ENCODE measurements around the gene S1PR1. TPM values are rescaled to one million over a fixed set of nuclear protein-coding genes. Genes with fewer than 3 reads are reported as not detected.

S1PR1 gene
- total RNA-seq, 1 donor from 2014 or later = 291 TPM

DNA sequence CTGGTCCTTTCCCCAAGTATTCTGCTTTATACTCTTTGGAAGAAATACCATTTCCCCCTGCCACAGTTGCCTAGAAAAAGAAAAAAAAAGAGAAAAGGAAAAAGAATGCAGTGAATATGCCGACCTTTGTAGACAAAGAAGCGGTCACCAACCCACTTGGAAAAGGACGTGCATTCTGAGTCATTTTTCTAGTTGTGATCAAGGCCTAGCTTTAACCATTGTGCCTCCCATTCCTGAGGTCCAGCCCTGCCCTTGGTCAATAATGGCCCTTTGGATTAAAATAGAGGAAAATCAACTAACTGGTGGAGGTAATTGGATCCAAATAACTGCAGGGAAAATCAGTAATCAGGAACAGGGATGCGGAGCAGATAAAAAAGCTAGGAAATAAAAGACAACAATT, 24.8 kb downstream of the S1PR1 start:
- H3K27me3 ChIP-seq = no peaks in the 10 kb centered on the region
- peaks cover 0 to 12% of the 10 kb centered on the region in 2 donors for H3K4me1 ChIP-seq
- no peak for TF ChIP-seq CTCF (IDR thresholded peaks at IDR 0.05)
- H3K4me3 ChIP-seq = no peak overlapping the region
- H3K9me3 ChIP-seq = no peaks in the 10 kb centered on the region
- H3K36me3 ChIP-seq = no peaks in the 10 kb centered on the region
- no peak overlapping the region for H3K27ac ChIP-seq
- intact Hi-C loops (cut with DNase I) = no loop called here
- no peak for DNase-seq (ENCODE audit: low spot score in 2 of 2)

DNA sequence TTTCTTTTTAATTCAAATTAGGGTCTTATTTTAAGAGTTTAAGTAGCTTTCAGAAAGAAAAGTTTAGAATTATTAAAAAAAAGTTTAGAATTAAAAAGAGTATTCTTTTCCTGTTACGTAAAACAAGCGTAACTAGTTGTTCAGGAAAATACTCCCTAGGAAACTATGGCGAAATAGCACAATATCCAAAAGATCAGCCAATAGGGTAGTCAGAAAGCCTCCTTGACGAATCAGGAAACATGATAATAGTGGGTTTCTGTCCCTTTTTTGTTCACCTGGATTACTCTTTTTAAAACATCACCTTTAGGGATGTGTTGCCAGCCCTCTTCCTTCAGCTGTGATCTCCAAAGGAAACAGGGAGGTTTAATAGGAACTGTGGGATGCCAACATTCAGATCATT, 25.2 kb downstream of the S1PR1 start:
- intact Hi-C loops (cut with DNase I) = no loop called here
- TF ChIP-seq CTCF (IDR thresholded peaks at IDR 0.05) = no peak
- no peaks in the 10 kb centered on the region for H3K9me3 ChIP-seq
- H3K27me3 ChIP-seq = no peaks in the 10 kb centered on the region
- peaks cover 0 to 12% of the 10 kb centered on the region in 2 donors for H3K4me1 ChIP-seq
- H3K4me3 ChIP-seq = no peak overlapping the region
- H3K36me3 ChIP-seq = no peaks in the 10 kb centered on the region
- DNase-seq (ENCODE audit: low spot score in 2 of 2) = no peak
- no peak overlapping the region for H3K27ac ChIP-seq

DNA sequence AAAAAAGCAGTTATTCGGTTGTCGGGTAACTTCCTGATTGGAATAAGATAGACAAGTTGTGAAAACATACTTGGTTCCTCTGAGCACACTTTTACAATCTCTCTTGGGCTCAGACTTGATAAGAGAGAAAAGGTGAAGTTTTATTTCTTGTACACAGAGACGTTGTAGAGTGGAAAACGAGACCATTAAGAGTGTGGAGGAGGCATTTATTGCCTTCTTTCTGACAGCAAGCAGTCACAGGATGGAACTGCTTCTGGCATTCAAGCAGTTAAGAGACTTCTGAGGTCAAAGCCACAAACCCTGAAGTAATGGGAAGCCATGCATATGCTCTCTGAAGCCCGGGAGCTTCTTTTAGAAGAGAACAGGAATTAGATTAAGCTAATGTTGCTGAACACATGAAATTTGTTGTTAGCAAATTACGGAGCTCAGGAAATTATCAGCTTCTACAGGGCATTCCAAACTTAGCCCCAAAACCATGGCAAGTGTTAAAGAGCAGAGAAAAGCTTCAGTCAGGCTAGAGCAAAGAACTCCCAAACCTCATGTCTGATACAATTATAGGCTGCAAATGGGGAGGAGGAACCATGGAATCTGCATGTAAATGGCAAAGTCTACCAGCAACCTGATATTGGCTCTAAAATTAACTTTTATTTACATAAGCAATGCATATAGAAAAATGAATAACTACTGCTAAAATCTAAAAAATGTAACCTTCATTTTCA, 26.0 kb downstream of the S1PR1 start:
- Histone ChIP-seq H3K27me3 (no peaks in the 10 kb centered on the region), H3K36me3 (no peaks in the 10 kb centered on the region), H3K27ac (no peak overlapping the region), H3K9me3 (no peaks in the 10 kb centered on the region), H3K4me3 (no peak overlapping the region), H3K4me1 (peaks cover 0 to 12% of the 10 kb centered on the region in 2 donors)
- intact Hi-C loops (cut with DNase I) = no loop called here
- DNase-seq (ENCODE audit: low spot score in 2 of 2) = no peak
- no peak for TF ChIP-seq CTCF (IDR thresholded peaks at IDR 0.05)

DNA sequence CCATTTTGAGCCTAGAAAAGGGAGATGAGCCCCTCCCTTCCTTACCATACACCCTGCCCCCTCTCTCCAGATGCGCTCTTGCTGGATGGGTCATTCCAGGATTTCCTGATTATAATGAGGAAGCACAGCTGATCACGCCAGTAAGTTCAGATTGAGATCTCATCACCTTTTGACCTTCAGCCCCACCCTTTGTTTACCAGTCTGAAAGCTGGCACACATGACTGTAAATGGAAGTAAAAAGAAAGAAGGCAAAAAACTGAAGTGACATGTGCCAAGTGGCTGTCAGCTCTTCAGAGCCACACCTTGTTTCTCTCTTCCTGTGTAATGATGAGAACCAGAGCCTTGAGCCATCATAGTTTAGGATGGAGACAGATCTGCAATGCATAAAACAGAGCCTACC, 27.9 kb downstream of the S1PR1 start:
- H3K4me3 ChIP-seq = no peak overlapping the region
- intact Hi-C loops (cut with DNase I) = no loop called here
- H3K27ac ChIP-seq = no peak overlapping the region
- no peak for DNase-seq (ENCODE audit: low spot score in 2 of 2)
- no peak for TF ChIP-seq CTCF (IDR thresholded peaks at IDR 0.05)
- no peaks in the 10 kb centered on the region for H3K9me3 ChIP-seq
- H3K4me1 ChIP-seq = peaks cover 0 to 7% of the 10 kb centered on the region in 2 donors
- no peaks in the 10 kb centered on the region for H3K36me3 ChIP-seq
- no peaks in the 10 kb centered on the region for H3K27me3 ChIP-seq

DNA sequence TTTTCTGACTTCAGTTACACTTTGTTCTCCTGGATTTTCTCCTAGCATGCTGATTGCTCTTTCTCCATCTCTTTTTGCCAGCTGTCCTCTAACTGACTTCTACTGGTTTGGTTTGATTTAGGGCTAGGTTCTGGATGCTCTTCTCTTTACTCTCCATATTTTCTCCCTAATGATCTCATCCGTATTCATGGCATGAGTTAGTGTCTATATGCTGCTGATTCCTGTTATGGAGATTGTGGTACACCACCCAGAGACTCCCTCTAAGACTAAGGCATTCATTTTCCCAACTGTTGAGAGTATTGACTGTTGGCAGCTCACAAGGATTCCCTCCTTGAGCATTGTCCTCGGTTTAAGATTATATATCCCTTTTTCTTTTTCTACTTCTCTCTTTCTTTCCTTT, 28.9 kb downstream of the S1PR1 start:
- Histone ChIP-seq H3K27me3 (no peaks in the 10 kb centered on the region), H3K27ac (no peak overlapping the region), H3K9me3 (no peaks in the 10 kb centered on the region), H3K36me3 (no peaks in the 10 kb centered on the region), H3K4me1 (no peaks in the 10 kb centered on the region), H3K4me3 (no peak overlapping the region)
- TF ChIP-seq CTCF (IDR thresholded peaks at IDR 0.05) = no peak
- intact Hi-C loops (cut with DNase I) = no loop called here
- DNase-seq (ENCODE audit: low spot score in 2 of 2) = no peak

- Histone ChIP-seq H3K9me3 (no peaks in the 10 kb centered on the region), H3K27ac (no peak overlapping the region), H3K4me1 (no peaks in the 10 kb centered on the region), H3K27me3 (no peaks in the 10 kb centered on the region), H3K4me3 (no peak overlapping the region), H3K36me3 (no peaks in the 10 kb centered on the region)
- no peak for DNase-seq (ENCODE audit: low spot score in 2 of 2)
- intact Hi-C loops (cut with DNase I) = no loop called here
- no peak for TF ChIP-seq CTCF (IDR thresholded peaks at IDR 0.05)
Observed at GRCh38 chr1:101267082-101267481, 30.3 kb downstream of the S1PR1 start.
